ENCODE data around the gene NFASC. TPM values are rescaled to one million over a fixed set of nuclear protein-coding genes. Genes with fewer than 3 reads are reported as not detected.

Gene NFASC
- total and polyA plus RNA-seq, 4 donors: 51.4 to 173 (median 113) TPM

- H3K4me3 ChIP-seq (ENCODE audit: low read depth, low read length): no peak overlapping the region
- H3K36me3 ChIP-seq (ENCODE audit: control insufficient read depth, insufficient read depth, low read length): peaks cover 64% of the 10 kb centered on the region
- H3K9me3 ChIP-seq (ENCODE audit: control insufficient read depth, insufficient read depth, low read length): no peaks in the 10 kb centered on the region
- no peak overlapping the region for H3K27ac ChIP-seq (ENCODE audit: low read depth, low read length)
- DNase-seq (ENCODE audit: low read depth in 4 of 6, low spot score in 6 of 6): no peak
- no peaks in the 10 kb centered on the region for H3K27me3 ChIP-seq (ENCODE audit: control insufficient read depth, insufficient read depth, low read length)
- H3K4me1 ChIP-seq (ENCODE audit: control insufficient read depth, insufficient read depth, low read length): peaks cover 17% of the 10 kb centered on the region
- 81% methylated on average over 11 of the region's 11 CpGs for WGBS (ENCODE audit: insufficient coverage)
Observed at GRCh38 chr1:205064301-205064700, 193.6 kb downstream of the NFASC start.

GRCh38 chr1:205064741-205065316, 194.2 kb downstream of the NFASC start:
- WGBS (ENCODE audit: insufficient coverage): 93% methylated on average over 9 of the region's 9 CpGs
- no peak overlapping the region for H3K27ac ChIP-seq (ENCODE audit: low read depth, low read length)
- DNase-seq (ENCODE audit: low read depth in 4 of 6, low spot score in 6 of 6): no peak
- no peak overlapping the region for H3K4me3 ChIP-seq (ENCODE audit: low read depth, low read length)
- H3K4me1 ChIP-seq (ENCODE audit: control insufficient read depth, insufficient read depth, low read length): peaks cover 17% of the 10 kb centered on the region
- H3K9me3 ChIP-seq (ENCODE audit: control insufficient read depth, insufficient read depth, low read length): no peaks in the 10 kb centered on the region
- no peaks in the 10 kb centered on the region for H3K27me3 ChIP-seq (ENCODE audit: control insufficient read depth, insufficient read depth, low read length)
- H3K36me3 ChIP-seq (ENCODE audit: control insufficient read depth, insufficient read depth, low read length): peaks cover 64% of the 10 kb centered on the region

- Histone ChIP-seq H3K4me3 (ENCODE audit: low read depth, low read length) (no peak overlapping the region), H3K27me3 (ENCODE audit: control insufficient read depth, insufficient read depth, low read length) (no peaks in the 10 kb centered on the region), H3K27ac (ENCODE audit: low read depth, low read length) (no peak overlapping the region), H3K9me3 (ENCODE audit: control insufficient read depth, insufficient read depth, low read length) (no peaks in the 10 kb centered on the region), H3K36me3 (ENCODE audit: control insufficient read depth, insufficient read depth, low read length) (peaks cover 67% of the 10 kb centered on the region), H3K4me1 (ENCODE audit: control insufficient read depth, insufficient read depth, low read length) (peaks cover 17% of the 10 kb centered on the region)
- WGBS (ENCODE audit: insufficient coverage): 87% methylated on average over 14 of the region's 14 CpGs
- no peak for DNase-seq (ENCODE audit: low read depth in 4 of 6, low spot score in 6 of 6)
Observed at GRCh38 chr1:205065666-205066065, 195.0 kb downstream of the NFASC start.

GRCh38 chr1:205066141-205066818, 195.6 kb downstream of the NFASC start:
- Histone ChIP-seq H3K4me1 (ENCODE audit: control insufficient read depth, insufficient read depth, low read length) (peaks cover 11% of the 10 kb centered on the region), H3K9me3 (ENCODE audit: control insufficient read depth, insufficient read depth, low read length) (no peaks in the 10 kb centered on the region), H3K27ac (ENCODE audit: low read depth, low read length) (no peak overlapping the region), H3K4me3 (ENCODE audit: low read depth, low read length) (no peak overlapping the region), H3K36me3 (ENCODE audit: control insufficient read depth, insufficient read depth, low read length) (peaks cover 61% of the 10 kb centered on the region), H3K27me3 (ENCODE audit: control insufficient read depth, insufficient read depth, low read length) (no peaks in the 10 kb centered on the region)
- 73% methylated on average over 12 of the region's 13 CpGs for WGBS (ENCODE audit: insufficient coverage)
- no peak for DNase-seq (ENCODE audit: low read depth in 4 of 6, low spot score in 6 of 6)

- no peaks in the 10 kb centered on the region for H3K9me3 ChIP-seq (ENCODE audit: control insufficient read depth, insufficient read depth, low read length)
- peaks cover 59% of the 10 kb centered on the region for H3K36me3 ChIP-seq (ENCODE audit: control insufficient read depth, insufficient read depth, low read length)
- H3K27me3 ChIP-seq (ENCODE audit: control insufficient read depth, insufficient read depth, low read length): no peaks in the 10 kb centered on the region
- no peak overlapping the region for H3K27ac ChIP-seq (ENCODE audit: low read depth, low read length)
- no peak for DNase-seq (ENCODE audit: low read depth in 4 of 6, low spot score in 6 of 6)
- peaks cover 8% of the 10 kb centered on the region for H3K4me1 ChIP-seq (ENCODE audit: control insufficient read depth, insufficient read depth, low read length)
- 93% methylated on average over 6 of the region's 6 CpGs for WGBS (ENCODE audit: insufficient coverage)
- no peak overlapping the region for H3K4me3 ChIP-seq (ENCODE audit: low read depth, low read length)
Observed at GRCh38 chr1:205067031-205067430, 196.4 kb downstream of the NFASC start.

GRCh38 chr1:205068001-205068400, 197.3 kb downstream of the NFASC start:
- Histone ChIP-seq H3K27ac (ENCODE audit: low read depth, low read length) (no peak overlapping the region), H3K36me3 (ENCODE audit: control insufficient read depth, insufficient read depth, low read length) (peaks cover 60% of the 10 kb centered on the region), H3K4me1 (ENCODE audit: control insufficient read depth, insufficient read depth, low read length) (peaks cover 6% of the 10 kb centered on the region), H3K9me3 (ENCODE audit: control insufficient read depth, insufficient read depth, low read length) (no peaks in the 10 kb centered on the region), H3K4me3 (ENCODE audit: low read depth, low read length) (no peak overlapping the region), H3K27me3 (ENCODE audit: control insufficient read depth, insufficient read depth, low read length) (no peaks in the 10 kb centered on the region)
- DNase-seq (ENCODE audit: low read depth in 4 of 6, low spot score in 6 of 6): no peak
- 100% methylated on average over 1 of the region's 4 CpGs for WGBS (ENCODE audit: insufficient coverage)

GRCh38 chr1:205068457-205069040, 197.9 kb downstream of the NFASC start:
- H3K27me3 ChIP-seq (ENCODE audit: control insufficient read depth, insufficient read depth, low read length): no peaks in the 10 kb centered on the region
- DNase-seq (ENCODE audit: low read depth in 4 of 6, low spot score in 6 of 6): peak in 1 of 6 donors; percentile 43
- H3K27ac ChIP-seq (ENCODE audit: low read depth, low read length): no peak overlapping the region
- 63% methylated on average over 1 of the region's 2 CpGs for WGBS (ENCODE audit: insufficient coverage)
- H3K4me1 ChIP-seq (ENCODE audit: control insufficient read depth, insufficient read depth, low read length): peaks cover 6% of the 10 kb centered on the region
- H3K4me3 ChIP-seq (ENCODE audit: low read depth, low read length): no peak overlapping the region
- H3K9me3 ChIP-seq (ENCODE audit: control insufficient read depth, insufficient read depth, low read length): no peaks in the 10 kb centered on the region
- H3K36me3 ChIP-seq (ENCODE audit: control insufficient read depth, insufficient read depth, low read length): peaks cover 65% of the 10 kb centered on the region

- Histone ChIP-seq H3K36me3 (ENCODE audit: control insufficient read depth, insufficient read depth, low read length) (peaks cover 66% of the 10 kb centered on the region), H3K27ac (ENCODE audit: low read depth, low read length) (no peak overlapping the region)
- no peak for DNase-seq (ENCODE audit: low read depth in 4 of 6, low spot score in 6 of 6)
Observed at GRCh38 chr1:205069371-205070125, 198.9 kb downstream of the NFASC start.

GRCh38 chr1:205071028-205071409, 200.4 kb downstream of the NFASC start:
- WGBS (ENCODE audit: insufficient coverage): 100% methylated on average over 2 of the region's 2 CpGs

More at GRCh38 chr1:205069371-205070125, 198.9 kb downstream of the NFASC start:
- H3K9me3 ChIP-seq (ENCODE audit: control insufficient read depth, insufficient read depth, low read length): no peaks in the 10 kb centered on the region
- H3K4me1 ChIP-seq (ENCODE audit: control insufficient read depth, insufficient read depth, low read length): peaks cover 6% of the 10 kb centered on the region
- no peaks in the 10 kb centered on the region for H3K27me3 ChIP-seq (ENCODE audit: control insufficient read depth, insufficient read depth, low read length)
- H3K4me3 ChIP-seq (ENCODE audit: low read depth, low read length): no peak overlapping the region
- 89% methylated on average over 41 of the region's 42 CpGs for WGBS (ENCODE audit: insufficient coverage)

More at GRCh38 chr1:205071028-205071409, 200.4 kb downstream of the NFASC start:
- Histone ChIP-seq H3K4me1 (ENCODE audit: control insufficient read depth, insufficient read depth, low read length) (peaks cover 6% of the 10 kb centered on the region), H3K27ac (ENCODE audit: low read depth, low read length) (no peak overlapping the region), H3K4me3 (ENCODE audit: low read depth, low read length) (no peak overlapping the region), H3K27me3 (ENCODE audit: control insufficient read depth, insufficient read depth, low read length) (no peaks in the 10 kb centered on the region), H3K9me3 (ENCODE audit: control insufficient read depth, insufficient read depth, low read length) (no peaks in the 10 kb centered on the region), H3K36me3 (ENCODE audit: control insufficient read depth, insufficient read depth, low read length) (peaks cover 53% of the 10 kb centered on the region)
- no peak for DNase-seq (ENCODE audit: low read depth in 4 of 6, low spot score in 6 of 6)

All from spinal cord (tissue), 10 donors.